Glomerular visceral epithelial cell (primary cell): ENCODE results near the gene SLC39A5.
A peak's percentile ranks its signal among the peaks of the same experiment; 100 is the strongest.

Source experiments
- DNase-seq: peaks from one replicate; pipeline ENCODE4 v3.0.0-alpha.2; 2016; ENCODE audit errors: extremely low spot score

Gene SLC39A5

GRCh38 chr12:56229916-56230431, at the start of gene SLC39A5:
SLC39A5 (plus strand) TSS chr12:56230051; CDS start chr12:56231275, 1,224 bp downstream.
- no peak for DNase-seq

GRCh38 chr12:56186957-56187356, 42.9 kb upstream of the SLC39A5 start:
- DNase-seq = no peak

GRCh38 chr12:56188131-56188777, 41.6 kb upstream of the SLC39A5 start:
- DNase-seq = peak; percentile 7

- peak; percentile 2 for DNase-seq
These were observed 41.1 kb upstream of the SLC39A5 start for GRCh38 chr12:56188778-56189098.

- DNase-seq = peak; percentile 91
These were observed 40.5 kb upstream of the SLC39A5 start, which contains the start of gene SMARCC2 for GRCh38 chr12:56189099-56189917. SMARCC2 (minus strand) TSS chr12:56189483; CDS start chr12:56189461, 22 bp downstream.

- peak; percentile 89 for DNase-seq
These were observed 39.7 kb upstream of the SLC39A5 start for GRCh38 chr12:56189918-56190694.

GRCh38 chr12:56190695-56191155, 39.1 kb upstream of the SLC39A5 start:
- no peak for DNase-seq

GRCh38 chr12:56192582-56192981, 37.3 kb upstream of the SLC39A5 start:
- no peak for DNase-seq

GRCh38 chr12:56193025-56193578, 36.7 kb upstream of the SLC39A5 start:
- peak; percentile 75 for DNase-seq

- DNase-seq = peak; percentile 35
These were observed 32.9 kb upstream of the SLC39A5 start for GRCh38 chr12:56196818-56197550.

GRCh38 chr12:56197921-56198635, 31.8 kb upstream of the SLC39A5 start:
- DNase-seq = no peak

GRCh38 chr12:56198836-56199235, 31.0 kb upstream of the SLC39A5 start:
- no peak for DNase-seq

GRCh38 chr12:56202366-56202765, 27.5 kb upstream of the SLC39A5 start:
- no peak for DNase-seq

GRCh38 chr12:56202838-56203237, 27.0 kb upstream of the SLC39A5 start:
- DNase-seq = no peak

GRCh38 chr12:56204275-56204674, 25.6 kb upstream of the SLC39A5 start:
- DNase-seq = no peak

- no peak for DNase-seq
These were observed 24.4 kb upstream of the SLC39A5 start for GRCh38 chr12:56205445-56205844.

GRCh38 chr12:56206452-56207166, 23.2 kb upstream of the SLC39A5 start:
- peak; percentile 47 for DNase-seq

- DNase-seq = no peak
These were observed 21.8 kb upstream of the SLC39A5 start for GRCh38 chr12:56208006-56208405.

- DNase-seq = no peak
These were observed 17.5 kb upstream of the SLC39A5 start for GRCh38 chr12:56212361-56212760.

GRCh38 chr12:56213878-56214277, 16.0 kb upstream of the SLC39A5 start:
- DNase-seq = no peak
